Aortic smooth muscle cell (primary cell): ENCODE results near the gene IGFBP7. TPM values are rescaled to one million over a fixed set of nuclear protein-coding genes. Genes with fewer than 3 reads are reported as not detected.

Experiments used
- total RNA-seq: library from RNA; depleted of rRNA; stranded (reverse); fragments of >200 nt; gene quantifications from 2 replicates; pipeline ENCODE4 v1.2.3, GENCODE V29; 2014

The IGFBP7 gene, protein sequence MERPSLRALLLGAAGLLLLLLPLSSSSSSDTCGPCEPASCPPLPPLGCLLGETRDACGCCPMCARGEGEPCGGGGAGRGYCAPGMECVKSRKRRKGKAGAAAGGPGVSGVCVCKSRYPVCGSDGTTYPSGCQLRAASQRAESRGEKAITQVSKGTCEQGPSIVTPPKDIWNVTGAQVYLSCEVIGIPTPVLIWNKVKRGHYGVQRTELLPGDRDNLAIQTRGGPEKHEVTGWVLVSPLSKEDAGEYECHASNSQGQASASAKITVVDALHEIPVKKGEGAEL
- total RNA-seq: 595 and 980 TPM in 2 replicates

GRCh38 chr4:57109847-57110639, at the start of gene IGFBP7:
IGFBP7 (minus strand) TSS chr4:57110385; CDS start chr4:57110351, 34 bp downstream.

Other genes with a start within 250 kb of the IGFBP7 start
- gene REST, start 202.5 kb downstream of the IGFBP7 start, total RNA-seq: 27.7 and 31.3 TPM in 2 replicates
- gene NOA1, start 132.8 kb downstream of the IGFBP7 start, total RNA-seq: 12.3 and 15.8 TPM in 2 replicates
- 106 and 116 TPM in 2 replicates for gene POLR2B, start 131.5 kb downstream of the IGFBP7 start, total RNA-seq